Measurements from ENCODE around the gene ZNF609. TPM values are rescaled to one million over a fixed set of nuclear protein-coding genes. Genes with fewer than 3 reads are reported as not detected.

ZNF609 gene
- total RNA-seq, 4 donors from 2014 or later, result 38.3 to 53.7 (median 45.3) TPM

DNA sequence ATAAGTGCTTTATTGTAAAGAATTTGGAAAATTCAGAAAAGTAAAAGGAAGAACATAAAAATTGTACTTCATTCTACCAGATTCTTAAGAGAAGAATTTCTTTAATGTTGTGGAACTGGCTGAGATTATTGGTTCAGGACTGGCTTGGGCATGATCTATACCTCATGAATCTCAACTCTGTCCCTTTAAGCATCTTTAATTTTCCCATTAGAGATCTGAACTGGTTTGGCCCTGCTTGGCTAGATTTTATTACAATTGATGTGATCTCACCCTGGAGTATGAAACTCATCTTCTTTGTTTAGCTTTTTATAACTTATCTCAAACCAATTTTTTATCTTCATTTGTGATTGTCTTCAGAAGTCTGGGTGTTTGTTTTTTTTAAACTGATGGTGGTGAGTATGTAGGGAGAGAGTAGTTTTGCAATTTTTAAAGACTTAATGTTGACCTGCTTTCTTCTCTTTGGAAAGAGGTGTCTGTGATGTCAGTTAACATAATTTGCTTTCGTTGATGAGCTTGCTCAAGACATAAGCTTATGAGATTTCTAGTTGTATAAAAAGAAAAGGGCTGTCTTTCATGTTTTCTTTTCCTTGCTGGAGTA lies 61.9 kb downstream of the ZNF609 start:
- no peaks in the 10 kb centered on the region for H3K27me3 ChIP-seq
- H3K4me3 ChIP-seq, result no peak overlapping the region
- TF ChIP-seq, protein P1, sequence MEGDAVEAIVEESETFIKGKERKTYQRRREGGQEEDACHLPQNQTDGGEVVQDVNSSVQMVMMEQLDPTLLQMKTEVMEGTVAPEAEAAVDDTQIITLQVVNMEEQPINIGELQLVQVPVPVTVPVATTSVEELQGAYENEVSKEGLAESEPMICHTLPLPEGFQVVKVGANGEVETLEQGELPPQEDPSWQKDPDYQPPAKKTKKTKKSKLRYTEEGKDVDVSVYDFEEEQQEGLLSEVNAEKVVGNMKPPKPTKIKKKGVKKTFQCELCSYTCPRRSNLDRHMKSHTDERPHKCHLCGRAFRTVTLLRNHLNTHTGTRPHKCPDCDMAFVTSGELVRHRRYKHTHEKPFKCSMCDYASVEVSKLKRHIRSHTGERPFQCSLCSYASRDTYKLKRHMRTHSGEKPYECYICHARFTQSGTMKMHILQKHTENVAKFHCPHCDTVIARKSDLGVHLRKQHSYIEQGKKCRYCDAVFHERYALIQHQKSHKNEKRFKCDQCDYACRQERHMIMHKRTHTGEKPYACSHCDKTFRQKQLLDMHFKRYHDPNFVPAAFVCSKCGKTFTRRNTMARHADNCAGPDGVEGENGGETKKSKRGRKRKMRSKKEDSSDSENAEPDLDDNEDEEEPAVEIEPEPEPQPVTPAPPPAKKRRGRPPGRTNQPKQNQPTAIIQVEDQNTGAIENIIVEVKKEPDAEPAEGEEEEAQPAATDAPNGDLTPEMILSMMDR (IDR thresholded peaks at IDR 0.05), result no peak
- H3K4me1 ChIP-seq, result peaks cover 16 to 53% (median 42%) of the 10 kb centered on the region in 4 donors
- peak overlapping the region; percentile 19 to 37 (median 26) for H3K27ac ChIP-seq (replicated peaks in 1 of 4)
- no peak for DNase-seq (ENCODE audit: extremely low spot score)
- no peaks in the 10 kb centered on the region for H3K9me3 ChIP-seq
- intact Hi-C loops (cut with DNase I), result loop anchor here (10.0 kb wide), 1 partner anchor 58 kb away; the partner anchor contains the start of gene ZNF609
- 29% methylated on average over 1 of the region's 1 CpG for WGBS
- no peaks in the 10 kb centered on the region for H3K36me3 ChIP-seq

DNA sequence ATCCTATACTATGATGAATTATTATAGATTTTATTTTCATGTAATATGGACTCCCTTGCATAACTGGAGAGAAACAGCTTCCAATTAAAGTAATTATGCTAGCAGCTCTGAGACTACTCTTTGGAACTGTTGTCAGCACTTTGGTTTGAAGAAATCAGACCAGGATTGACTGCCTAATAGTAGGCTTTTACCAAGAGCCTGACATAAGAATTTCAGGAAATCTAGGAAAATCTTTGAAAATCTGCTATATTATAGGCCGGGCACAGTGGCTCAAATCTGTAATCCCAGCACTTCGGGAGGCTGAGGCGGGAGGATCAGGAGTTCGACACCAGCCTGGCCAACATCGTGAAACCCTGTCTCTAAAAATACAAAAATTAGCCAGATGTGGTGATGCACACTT lies 62.9 kb downstream of the ZNF609 start:
- no peak for DNase-seq (ENCODE audit: extremely low spot score)
- intact Hi-C loops (cut with DNase I), result loop anchor here (10.0 kb wide), 1 partner anchor 58 kb away; the partner anchor contains the start of gene ZNF609
- Histone ChIP-seq H3K4me3 (no peak overlapping the region), H3K4me1 (peaks cover 16 to 61% (median 40%) of the 10 kb centered on the region in 4 donors), H3K27ac (replicated peaks in 1 of 4) (no peak overlapping the region), H3K9me3 (no peaks in the 10 kb centered on the region), H3K36me3 (no peaks in the 10 kb centered on the region), H3K27me3 (no peaks in the 10 kb centered on the region)
- 99% methylated on average over 5 of the region's 5 CpGs for WGBS
- TF ChIP-seq POLR2AphosphoS5 (IDR thresholded peaks at IDR 0.05) (no peak), EP300 (IDR thresholded peaks at IDR 0.05) (no peak), POLR2A (IDR thresholded peaks at IDR 0.05; ENCODE audit: low read depth) (no peak)
- TF ChIP-seq, protein P1 (IDR thresholded peaks at IDR 0.05), result no peak

DNA sequence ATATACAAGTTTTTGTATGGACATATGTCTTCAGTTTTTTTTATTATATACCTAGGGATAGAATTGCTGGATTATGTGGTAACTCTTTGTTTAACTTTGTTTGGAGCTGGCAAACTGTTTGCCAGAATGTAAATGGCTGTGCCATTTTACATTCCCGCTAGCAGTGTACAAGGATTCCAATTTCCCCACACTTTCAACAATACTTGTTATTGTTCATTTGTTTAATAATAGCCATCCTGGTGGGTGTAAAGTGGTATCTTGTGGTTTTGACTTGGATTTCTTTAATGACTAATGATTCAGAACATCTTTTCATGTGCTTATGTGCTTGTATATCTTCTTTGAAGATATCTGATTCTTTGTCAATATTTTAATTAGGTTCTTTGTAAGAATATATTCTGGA lies 64.4 kb downstream of the ZNF609 start:
- H3K27ac ChIP-seq (replicated peaks in 1 of 4), result no peak overlapping the region
- intact Hi-C loops (cut with DNase I), result loop anchor here (10.0 kb wide), 1 partner anchor 60 kb away; the partner anchor contains the start of gene ZNF609
- peaks cover 0 to 10% (median 0%) of the 10 kb centered on the region in 4 donors for H3K36me3 ChIP-seq
- no peaks in the 10 kb centered on the region for H3K9me3 ChIP-seq
- 90% methylated on average over 1 of the region's 1 CpG for WGBS
- TF ChIP-seq, protein P1 (IDR thresholded peaks at IDR 0.05), result no peak
- TF ChIP-seq POLR2A (IDR thresholded peaks at IDR 0.05; ENCODE audit: low read depth) (no peak), POLR2AphosphoS5 (IDR thresholded peaks at IDR 0.05) (no peak), EP300 (IDR thresholded peaks at IDR 0.05) (no peak)
- peaks cover 16 to 54% (median 33%) of the 10 kb centered on the region in 4 donors for H3K4me1 ChIP-seq
- no peaks in the 10 kb centered on the region for H3K27me3 ChIP-seq
- no peak for DNase-seq (ENCODE audit: extremely low spot score)
- H3K4me3 ChIP-seq, result no peak overlapping the region

DNA sequence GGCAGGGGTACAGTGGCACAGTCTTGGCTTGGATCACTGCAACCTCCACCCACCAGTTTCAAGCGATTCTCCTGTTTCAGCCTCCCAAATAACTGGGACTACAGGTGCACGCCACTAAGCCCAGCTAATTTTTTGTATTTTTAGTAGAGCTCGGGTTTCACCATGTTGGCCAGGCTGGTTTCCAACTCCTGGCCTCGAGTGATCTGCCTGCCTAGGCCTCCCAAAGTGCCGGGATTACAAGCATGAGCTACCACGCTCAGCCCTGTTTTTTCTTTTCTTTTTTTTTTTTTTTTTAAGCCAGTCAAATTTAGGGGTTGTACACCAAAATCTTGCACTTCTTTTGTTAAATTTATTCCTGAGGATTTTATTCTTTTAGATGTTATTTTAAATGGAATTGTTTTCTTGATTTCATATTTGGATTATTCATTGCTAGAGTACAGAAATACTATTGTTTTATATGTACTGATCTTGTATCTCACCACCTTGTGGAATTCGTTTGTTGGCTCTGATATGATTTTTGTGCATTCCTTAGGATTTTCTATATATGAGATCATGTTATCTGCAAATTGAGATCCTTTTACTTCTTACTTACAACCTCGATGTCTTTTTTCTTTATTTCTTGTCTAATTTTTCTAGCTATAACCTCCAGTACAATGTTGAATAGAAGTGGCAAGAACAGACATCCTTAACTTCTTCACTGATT lies 65.6 kb downstream of the ZNF609 start:
- no peak overlapping the region for H3K4me3 ChIP-seq
- TF ChIP-seq EP300 (IDR thresholded peaks at IDR 0.05), result no peak
- no peak for TF ChIP-seq POLR2AphosphoS5 (IDR thresholded peaks at IDR 0.05)
- no peak for TF ChIP-seq POLR2A (IDR thresholded peaks at IDR 0.05; ENCODE audit: low read depth)
- TF ChIP-seq, protein P1 (IDR thresholded peaks at IDR 0.05), result no peak
- DNase-seq (ENCODE audit: extremely low spot score), result no peak
- no peaks in the 10 kb centered on the region for H3K27me3 ChIP-seq
- WGBS, result 87% methylated on average over 8 of the region's 8 CpGs
- peaks cover 13 to 54% (median 28%) of the 10 kb centered on the region in 4 donors for H3K4me1 ChIP-seq
- H3K36me3 ChIP-seq, result peaks cover 0 to 10% (median 0%) of the 10 kb centered on the region in 4 donors
- H3K27ac ChIP-seq (replicated peaks in 1 of 4), result no peak overlapping the region
- no peaks in the 10 kb centered on the region for H3K9me3 ChIP-seq
- intact Hi-C loops (cut with DNase I), result loop anchor here (10.0 kb wide), 1 partner anchor 61 kb away; the partner anchor contains the start of gene ZNF609
